Kidney (tissue), 14 donors: Measurements from ENCODE around the gene TBC1D3I. TPM values are rescaled to one million over a fixed set of nuclear protein-coding genes. Genes with fewer than 3 reads are reported as not detected.
"Not testable (repeated sequence)": the region's sequence is repeated elsewhere in the genome, so short reads cannot be mapped to it uniquely, and the experiment has no call there.

Source experiments
- DNase-seq, 5 donors: peaks; one replicate each; pipeline ENCODE4 v3.0.0-alpha.2; 2013 to 2020
- FAIRE-seq: peaks from 2 replicates; lab custom pipeline; 2012; peaks lifted over from hg19 to GRCh38; lab: Jason Lieb, UNC
- H3K27ac ChIP-seq, 2 donors: one replicate each; pipeline ENCODE4 v1.7.0; 2013; ENCODE audit warnings: low read depth in 2 of 2, low read length in 2 of 2, inconsistent platforms in 1 of 2
- H3K27me3 ChIP-seq: one replicate; pipeline ENCODE4 v1.7.1; 2013; ENCODE audit warnings: low read length, inconsistent platforms; ENCODE audit not compliant: control insufficient read depth, insufficient read depth
- H3K36me3 ChIP-seq, 3 donors: one replicate each; pipeline versions ENCODE4 v1.7.0 to v1.7.1; 2013; ENCODE audit warnings: low read length in 3 of 3, control low read depth in 1 of 3, inconsistent platforms in 1 of 3; ENCODE audit not compliant: insufficient read depth in 3 of 3, control insufficient read depth in 2 of 3
- H3K4me1 ChIP-seq, 3 donors: one replicate each; pipeline versions ENCODE4 v1.7.0 to v1.7.1; 2013; ENCODE audit warnings: low read length in 3 of 3, inconsistent platforms in 1 of 3, low read depth in 1 of 3; ENCODE audit not compliant: control insufficient read depth in 2 of 3, insufficient read depth in 2 of 3
- H3K4me3 ChIP-seq, 3 donors: one replicate each; pipeline versions ENCODE4 v1.7.0 to v1.8.1; 2013; ENCODE audit warnings: low read length in 3 of 3, control low read depth in 1 of 3, inconsistent platforms in 1 of 3
- H3K9ac ChIP-seq, 3 donors: one replicate each; pipeline versions ENCODE4 v1.7.0 to v1.7.1; 2013; ENCODE audit warnings: low read length in 3 of 3, control low read depth in 1 of 3, inconsistent platforms in 1 of 3
- H3K9me3 ChIP-seq, 3 donors: one replicate each; pipeline versions ENCODE4 v1.7.0 to v1.7.1; 2013; ENCODE audit warnings: low read length in 3 of 3, control low read depth in 1 of 3, inconsistent platforms in 1 of 3; ENCODE audit not compliant: control insufficient read depth in 2 of 3, insufficient read depth in 1 of 3
- intact Hi-C: fragments of 100-400 bp; cut with DNase I; formaldehyde crosslinking; loops from one replicate; pipeline ENCODE4 v1.11.1; 2022
- polyA plus RNA-seq: library from polyadenylated mRNA; stranded (reverse); fragments of 350-450 nt; fragmentation: Illumina TruSeq; extraction: RNeasy Lipid Tissue Mini Kit (QIAGEN cat#74804); gene quantifications from one replicate; pipeline ENCODE4 v1.2.3, GENCODE V29; 2014; ENCODE audit warnings: low read depth, low replicate concordance; ENCODE audit not compliant: insufficient read depth
- total RNA-seq: library from RNA; stranded (reverse); fragmentation: NEBNext Ultra II Directional; extraction: Animal tissue kit (Norgen Biotek cat#: 25700); gene quantifications from one replicate; pipeline ENCODE4 v1.2.1, GENCODE V29; 2021
- TF ChIP-seq, protein P1 (sequence below): IDR thresholded peaks from 3 replicates; pipeline ENCODE4 v1.5.1; 2012; ENCODE audit warnings: mild to moderate bottlenecking, moderate library complexity, borderline replicate concordance; ENCODE audit not compliant: insufficient read depth; ENCODE audit errors: extremely low read depth
- donor health status: control.
- donor health status: control.
- donor health status: control.
- donor health status: control.
- donor health status: control.
- donor health status: DM: yes; HTN: yes; CAD: no.
- donor health status: Normal renal cell carcinoma (clear cell type).

TBC1D3I gene
- total and polyA plus RNA-seq, 2 donors from 2014 or later, result 0.41 TPM; not detected in 1

DNA sequence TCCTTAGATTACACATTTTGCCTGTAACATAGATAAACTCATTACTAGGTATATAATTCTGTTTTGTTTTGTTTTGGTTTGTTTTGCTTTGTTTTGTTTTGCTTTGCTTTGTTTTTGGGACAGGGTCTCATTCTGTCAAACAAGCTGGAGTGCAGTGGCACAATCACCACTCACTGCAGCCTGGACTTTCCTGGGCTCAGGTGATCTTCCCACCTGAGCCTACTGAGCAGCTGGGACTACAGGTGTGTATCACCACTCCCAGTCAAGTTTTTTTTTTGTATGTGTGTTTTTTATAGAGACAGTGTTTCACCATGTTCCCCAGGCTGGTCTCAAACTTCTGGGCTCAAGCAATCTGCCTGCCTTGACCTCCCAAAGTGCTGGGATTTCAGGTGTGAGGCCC lies 54.8 kb downstream of the TBC1D3I start:
- TF ChIP-seq, protein P1, sequence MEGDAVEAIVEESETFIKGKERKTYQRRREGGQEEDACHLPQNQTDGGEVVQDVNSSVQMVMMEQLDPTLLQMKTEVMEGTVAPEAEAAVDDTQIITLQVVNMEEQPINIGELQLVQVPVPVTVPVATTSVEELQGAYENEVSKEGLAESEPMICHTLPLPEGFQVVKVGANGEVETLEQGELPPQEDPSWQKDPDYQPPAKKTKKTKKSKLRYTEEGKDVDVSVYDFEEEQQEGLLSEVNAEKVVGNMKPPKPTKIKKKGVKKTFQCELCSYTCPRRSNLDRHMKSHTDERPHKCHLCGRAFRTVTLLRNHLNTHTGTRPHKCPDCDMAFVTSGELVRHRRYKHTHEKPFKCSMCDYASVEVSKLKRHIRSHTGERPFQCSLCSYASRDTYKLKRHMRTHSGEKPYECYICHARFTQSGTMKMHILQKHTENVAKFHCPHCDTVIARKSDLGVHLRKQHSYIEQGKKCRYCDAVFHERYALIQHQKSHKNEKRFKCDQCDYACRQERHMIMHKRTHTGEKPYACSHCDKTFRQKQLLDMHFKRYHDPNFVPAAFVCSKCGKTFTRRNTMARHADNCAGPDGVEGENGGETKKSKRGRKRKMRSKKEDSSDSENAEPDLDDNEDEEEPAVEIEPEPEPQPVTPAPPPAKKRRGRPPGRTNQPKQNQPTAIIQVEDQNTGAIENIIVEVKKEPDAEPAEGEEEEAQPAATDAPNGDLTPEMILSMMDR, result no peak
- no peaks in the 10 kb centered on the region for H3K4me1 ChIP-seq
- FAIRE-seq (no peak), DNase-seq (no peak)
- no peak overlapping the region for H3K4me3 ChIP-seq
- H3K27ac ChIP-seq, result no peak overlapping the region
- no peaks in the 10 kb centered on the region for H3K36me3 ChIP-seq
- intact Hi-C loops, result no loop called here
- H3K9ac ChIP-seq, result no peak overlapping the region
- H3K9me3 ChIP-seq, result no peaks in the 10 kb centered on the region
- peaks cover 6% of the 10 kb centered on the region for H3K27me3 ChIP-seq

DNA sequence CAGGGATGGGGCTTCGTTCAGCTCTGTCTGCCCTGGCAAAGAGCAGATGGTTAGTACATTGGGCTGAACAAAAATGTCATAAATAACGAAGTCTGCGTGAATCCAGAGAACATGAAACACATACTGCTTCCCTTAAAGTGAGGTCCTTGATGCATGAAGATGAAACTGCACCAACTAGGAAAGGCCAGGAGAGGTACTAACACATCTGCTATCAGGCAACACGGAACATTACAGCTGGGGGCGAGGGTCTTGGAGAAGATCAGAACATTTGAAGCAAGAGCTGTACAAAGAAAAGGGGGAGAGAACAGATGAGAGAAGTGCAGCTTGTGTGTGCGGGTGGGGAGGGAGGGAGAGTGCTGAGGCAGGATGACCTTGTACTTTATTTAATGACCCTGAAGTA lies 57.0 kb downstream of the TBC1D3I start:
- H3K4me1 ChIP-seq, H3K4me3 ChIP-seq, H3K36me3 ChIP-seq, H3K27me3 ChIP-seq, FAIRE-seq, DNase-seq, H3K9me3 ChIP-seq, intact Hi-C loops, H3K9ac ChIP-seq, H3K27ac ChIP-seq: not testable (repeated sequence)

DNA sequence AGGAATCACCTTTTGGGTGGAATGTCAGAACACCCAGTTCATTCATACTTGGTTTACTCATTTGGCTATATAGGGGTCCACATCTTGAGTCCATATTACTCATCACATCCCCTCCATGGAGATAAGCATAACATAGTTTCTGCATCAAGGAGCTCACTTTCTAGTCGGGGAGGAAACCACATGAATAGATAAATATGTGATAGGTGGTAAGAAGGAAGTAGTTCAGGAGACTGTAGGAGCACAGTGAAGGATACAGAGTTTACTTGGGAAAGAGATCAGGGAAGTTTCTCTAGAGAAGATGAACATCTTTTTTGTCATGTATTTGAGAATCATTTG lies 57.9 kb downstream of the TBC1D3I start:
- H3K27ac ChIP-seq, DNase-seq, H3K9me3 ChIP-seq, H3K9ac ChIP-seq, H3K4me1 ChIP-seq, intact Hi-C loops, H3K27me3 ChIP-seq, FAIRE-seq, H3K4me3 ChIP-seq, H3K36me3 ChIP-seq: not testable (repeated sequence)

DNA sequence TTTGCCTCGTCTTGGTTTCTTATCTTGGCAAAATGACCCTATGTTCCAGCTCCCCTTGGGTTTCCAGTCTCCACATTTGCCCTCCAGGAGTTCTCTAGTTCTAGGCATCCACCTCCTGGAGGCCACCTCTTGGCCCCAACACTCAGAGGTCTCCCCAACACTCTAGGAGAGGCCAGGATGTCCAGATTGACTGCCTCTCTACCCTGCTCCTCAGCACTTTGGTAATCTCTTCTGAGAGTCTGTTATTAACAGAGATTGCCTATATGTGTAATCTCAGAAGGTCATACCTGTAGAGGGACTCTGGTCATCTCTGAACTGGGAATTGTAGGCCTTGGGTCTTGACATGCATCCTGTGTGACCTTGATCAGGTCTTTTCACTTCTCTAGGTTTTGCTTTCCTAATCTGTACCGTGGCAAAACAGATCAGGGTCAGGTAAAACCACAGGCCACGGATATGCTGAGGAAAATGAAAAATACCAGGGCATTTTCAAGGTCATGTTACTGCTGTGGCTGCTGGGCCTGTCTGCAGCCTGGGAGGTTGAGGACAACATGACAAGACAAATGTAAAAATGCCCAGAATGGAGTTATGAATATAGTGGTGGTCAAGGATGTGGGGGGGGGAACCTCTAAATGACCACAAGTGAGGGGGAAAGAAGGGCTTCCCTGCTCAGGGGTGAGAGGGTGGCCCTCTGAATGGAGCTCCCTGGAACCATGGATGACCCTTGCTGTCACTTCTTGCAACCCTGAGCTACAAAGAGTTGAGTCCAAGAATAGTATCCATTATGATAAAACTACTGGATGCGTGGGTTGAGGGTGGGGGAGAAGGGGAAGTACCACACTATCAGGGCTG lies 58.5 kb downstream of the TBC1D3I start:
- FAIRE-seq (no peak), DNase-seq (no peak)
- H3K9ac ChIP-seq, result no peak overlapping the region
- TF ChIP-seq, protein P1, result no peak
- H3K4me3 ChIP-seq, result no peak overlapping the region
- H3K9me3 ChIP-seq, result no peaks in the 10 kb centered on the region
- no peaks in the 10 kb centered on the region for H3K4me1 ChIP-seq
- intact Hi-C loops, result no loop called here
- H3K27me3 ChIP-seq, result no peaks in the 10 kb centered on the region
- H3K36me3 ChIP-seq, result no peaks in the 10 kb centered on the region
- H3K27ac ChIP-seq, result no peak overlapping the region
